Measurements from ENCODE around the gene COTL1. TPM values are rescaled to one million over a fixed set of nuclear protein-coding genes. Genes with fewer than 3 reads are reported as not detected.

The COTL1 gene
- polyA plus RNA-seq, 1 of the 3 experiments (the other 2 are of a cell fraction): 91.6 TPM

DNA sequence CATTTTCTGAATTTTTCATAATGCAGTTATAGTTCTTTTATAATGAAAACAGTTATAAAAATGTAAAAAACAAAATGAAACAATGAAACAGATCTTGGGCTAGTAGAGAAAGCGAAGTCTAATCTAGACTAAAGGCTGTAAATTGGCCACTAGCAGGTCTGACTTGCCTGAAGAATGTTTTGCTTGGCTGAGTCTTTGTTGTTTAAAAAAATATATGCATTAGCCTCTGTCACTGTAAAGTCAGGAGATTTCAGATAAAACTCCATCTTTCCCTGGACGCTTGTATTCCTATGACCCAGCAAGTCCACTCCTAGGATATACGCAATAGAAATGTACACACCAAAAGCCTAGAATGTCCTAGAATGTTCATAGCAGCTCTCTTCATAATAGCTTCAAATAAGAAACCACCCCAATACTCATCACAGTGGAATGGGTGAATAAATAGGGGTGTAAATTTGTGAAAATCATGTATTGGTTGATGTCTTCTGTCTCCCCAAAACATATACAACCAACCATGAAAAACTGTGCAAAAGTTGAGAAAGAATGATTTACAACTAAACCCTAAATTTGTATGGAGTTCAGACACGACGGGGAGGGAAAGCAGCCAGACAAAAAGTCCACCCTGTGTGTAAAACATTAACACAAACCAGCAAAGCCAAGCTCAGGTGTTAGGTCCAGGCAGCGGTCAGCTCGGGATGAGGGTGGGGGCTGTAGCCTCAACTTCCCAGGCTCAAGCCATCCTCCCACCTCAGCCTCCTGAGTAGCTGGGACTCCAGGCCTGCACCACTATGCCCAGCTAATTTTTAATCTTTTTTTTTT is 75.7 kb downstream of the COTL1 start:
- Histone ChIP-seq H3K79me2 (ENCODE audit: insufficient read depth) (no peaks in the 10 kb centered on the region), H3K9ac (peak overlapping the region; percentile 11; the same call in 1 of the 2 replicates), H3K9me3 (no peaks in the 10 kb centered on the region), H3K27me3 (ENCODE audit: insufficient read depth) (no peaks in the 10 kb centered on the region), H2AFZ (ENCODE audit: low read depth) (no peak overlapping the region), H3K9me2 (no peaks in the 10 kb centered on the region), H3F3A (replicated peaks; ENCODE audit: insufficient read depth) (peaks cover 22% of the 10 kb centered on the region), H3K4me2 (peak overlapping the region; percentile 49; the same call in 1 of the 2 replicates), H3K4me1 (ENCODE audit: control insufficient read depth in 1 of 2, insufficient read depth in 2 of 2, low read depth in 1 of 2, low read length in 1 of 2) (peaks cover 0 to 12% of the 10 kb centered on the region in 2 experiments; a peak in 1 of 4 replicates), H3K36me3 (replicated peaks in 1 of 2; ENCODE audit: control insufficient read depth in 1 of 2, insufficient read depth in 2 of 2, low read length in 1 of 2) (no peaks in the 10 kb centered on the region), H4K20me1 (ENCODE audit: insufficient read depth) (no peaks in the 10 kb centered on the region), H3K4me3 (ENCODE audit: low read depth in 2 of 2, low read length in 1 of 2) (no peak overlapping the region), H3K27ac (ENCODE audit: low read depth in 2 of 2, low read length in 1 of 2) (peak overlapping the region in 1 of 2 experiments; percentile 61; a peak in 2 of 4 replicates)
- CTCF ChIA-PET: interaction anchor here (1.5 kb wide), 1 partner anchor 32 kb away, joined by 6 read pairs; no protein-coding TSS in a partner anchor
- 87% methylated on average over 7 of the region's 7 CpGs for WGBS (ENCODE audit: low lambda C conversion rate)
- TF ChIP-seq TAF1 (IDR thresholded peaks at IDR 0.05; ENCODE audit: borderline replicate concordance, low read depth, low read length): no peak
- TF ChIP-seq NFIC (IDR thresholded peaks at IDR 0.05; ENCODE audit: borderline replicate concordance): peak; percentile 21; the same call in 1 of the 2 replicates
- no peak for DNase-seq
- POLR2A ChIA-PET: no interaction called here

GRCh38 chr16:84540194-84540593 is 77.7 kb downstream of the COTL1 start:
- no peak for DNase-seq
- no peaks in the 10 kb centered on the region for H3K79me2 ChIP-seq (ENCODE audit: insufficient read depth)
- H3K4me3 ChIP-seq (ENCODE audit: low read depth in 2 of 2, low read length in 1 of 2): no peak overlapping the region
- no peak overlapping the region for H2AFZ ChIP-seq (ENCODE audit: low read depth)
- POLR2A ChIA-PET: no interaction called here
- H3K9me3 ChIP-seq: no peaks in the 10 kb centered on the region
- H3K27ac ChIP-seq (ENCODE audit: low read depth in 2 of 2, low read length in 1 of 2): no peak overlapping the region
- H3K9me2 ChIP-seq: no peaks in the 10 kb centered on the region
- no peaks in the 10 kb centered on the region for H4K20me1 ChIP-seq (ENCODE audit: insufficient read depth)
- TF ChIP-seq FOXJ3 (CRISPR knock-in tag; IDR thresholded peaks at IDR 0.05) (no peak), POLR2AphosphoS5 (IDR thresholded peaks at IDR 0.05; ENCODE audit: low read depth, low read length) (no peak), TCF12 (IDR thresholded peaks at IDR 0.05) (no peak), SMC3 (IDR thresholded peaks at IDR 0.05; ENCODE audit: low read depth, low read length) (no peak), ZBTB33 (IDR thresholded peaks at IDR 0.05; ENCODE audit: borderline replicate concordance, low read depth) (no peak), RFX5 (IDR thresholded peaks at IDR 0.05; ENCODE audit: low read length) (no peak), GABPA (IDR thresholded peaks at IDR 0.05; ENCODE audit: low read depth) (no peak), NRF1 (IDR thresholded peaks at IDR 0.05; ENCODE audit: low read depth, low read length) (no peak), RCOR1 (IDR thresholded peaks at IDR 0.05; ENCODE audit: low read length) (no peak), TAF1 (IDR thresholded peaks at IDR 0.05; ENCODE audit: borderline replicate concordance, low read depth, low read length) (no peak), TEAD4 (IDR thresholded peaks at IDR 0.05; ENCODE audit: borderline replicate concordance, insufficient read depth) (no peak), EZH2phosphoT487 (IDR thresholded peaks at IDR 0.05; ENCODE audit: borderline replicate concordance, low read depth) (no peak), JUND (IDR thresholded peaks at IDR 0.05) (no peak), USF2 (IDR thresholded peaks at IDR 0.05; ENCODE audit: borderline replicate concordance, low read depth, low read length) (no peak)
- TF ChIP-seq, protein P1, sequence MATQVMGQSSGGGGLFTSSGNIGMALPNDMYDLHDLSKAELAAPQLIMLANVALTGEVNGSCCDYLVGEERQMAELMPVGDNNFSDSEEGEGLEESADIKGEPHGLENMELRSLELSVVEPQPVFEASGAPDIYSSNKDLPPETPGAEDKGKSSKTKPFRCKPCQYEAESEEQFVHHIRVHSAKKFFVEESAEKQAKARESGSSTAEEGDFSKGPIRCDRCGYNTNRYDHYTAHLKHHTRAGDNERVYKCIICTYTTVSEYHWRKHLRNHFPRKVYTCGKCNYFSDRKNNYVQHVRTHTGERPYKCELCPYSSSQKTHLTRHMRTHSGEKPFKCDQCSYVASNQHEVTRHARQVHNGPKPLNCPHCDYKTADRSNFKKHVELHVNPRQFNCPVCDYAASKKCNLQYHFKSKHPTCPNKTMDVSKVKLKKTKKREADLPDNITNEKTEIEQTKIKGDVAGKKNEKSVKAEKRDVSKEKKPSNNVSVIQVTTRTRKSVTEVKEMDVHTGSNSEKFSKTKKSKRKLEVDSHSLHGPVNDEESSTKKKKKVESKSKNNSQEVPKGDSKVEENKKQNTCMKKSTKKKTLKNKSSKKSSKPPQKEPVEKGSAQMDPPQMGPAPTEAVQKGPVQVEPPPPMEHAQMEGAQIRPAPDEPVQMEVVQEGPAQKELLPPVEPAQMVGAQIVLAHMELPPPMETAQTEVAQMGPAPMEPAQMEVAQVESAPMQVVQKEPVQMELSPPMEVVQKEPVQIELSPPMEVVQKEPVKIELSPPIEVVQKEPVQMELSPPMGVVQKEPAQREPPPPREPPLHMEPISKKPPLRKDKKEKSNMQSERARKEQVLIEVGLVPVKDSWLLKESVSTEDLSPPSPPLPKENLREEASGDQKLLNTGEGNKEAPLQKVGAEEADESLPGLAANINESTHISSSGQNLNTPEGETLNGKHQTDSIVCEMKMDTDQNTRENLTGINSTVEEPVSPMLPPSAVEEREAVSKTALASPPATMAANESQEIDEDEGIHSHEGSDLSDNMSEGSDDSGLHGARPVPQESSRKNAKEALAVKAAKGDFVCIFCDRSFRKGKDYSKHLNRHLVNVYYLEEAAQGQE (IDR thresholded peaks at IDR 0.05; ENCODE audit: low read depth, low read length): no peak
- TF ChIP-seq, protein P2, sequence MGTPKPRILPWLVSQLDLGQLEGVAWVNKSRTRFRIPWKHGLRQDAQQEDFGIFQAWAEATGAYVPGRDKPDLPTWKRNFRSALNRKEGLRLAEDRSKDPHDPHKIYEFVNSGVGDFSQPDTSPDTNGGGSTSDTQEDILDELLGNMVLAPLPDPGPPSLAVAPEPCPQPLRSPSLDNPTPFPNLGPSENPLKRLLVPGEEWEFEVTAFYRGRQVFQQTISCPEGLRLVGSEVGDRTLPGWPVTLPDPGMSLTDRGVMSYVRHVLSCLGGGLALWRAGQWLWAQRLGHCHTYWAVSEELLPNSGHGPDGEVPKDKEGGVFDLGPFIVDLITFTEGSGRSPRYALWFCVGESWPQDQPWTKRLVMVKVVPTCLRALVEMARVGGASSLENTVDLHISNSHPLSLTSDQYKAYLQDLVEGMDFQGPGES (IDR thresholded peaks at IDR 0.05; ENCODE audit: low read depth, low read length): no peak
- WGBS (ENCODE audit: low lambda C conversion rate): 81% methylated on average over 4 of the region's 4 CpGs
- H3K4me1 ChIP-seq (ENCODE audit: control insufficient read depth in 1 of 2, insufficient read depth in 2 of 2, low read depth in 1 of 2, low read length in 1 of 2): peaks cover 0 to 12% of the 10 kb centered on the region in 2 experiments; a peak in 1 of 4 replicates
- no peaks in the 10 kb centered on the region for H3K36me3 ChIP-seq (replicated peaks in 1 of 2; ENCODE audit: control insufficient read depth in 1 of 2, insufficient read depth in 2 of 2, low read length in 1 of 2)
- CTCF ChIA-PET: interaction anchor here (1.3 to 1.8 kb wide), 2 partner anchors 20 to 26 kb away, joined by 3 to 4 read pairs; no protein-coding TSS in a partner anchor
- H3K9ac ChIP-seq: no peak overlapping the region
- no peak overlapping the region for H3K4me2 ChIP-seq
- no peaks in the 10 kb centered on the region for H3K27me3 ChIP-seq (ENCODE audit: insufficient read depth)
- peaks cover 22% of the 10 kb centered on the region for H3F3A ChIP-seq (replicated peaks; ENCODE audit: insufficient read depth)

All from SK-N-SH (cell line).